Neural cell (in vitro differentiated cells): ENCODE results near the gene PRMT9. TPM values are rescaled to one million over a fixed set of nuclear protein-coding genes. Genes with fewer than 3 reads are reported as not detected.

Source experiments
- H2AFZ ChIP-seq: fragments of 200-600, 300-800 bp; sonication (generic), shearing (Covaris generic); 2 replicates; pipeline ENCODE4 v1.6.0; 2014; ENCODE audit warnings: low read depth, mild to moderate bottlenecking, antibody characterized with exemption, low read length, moderate library complexity
- H3F3A ChIP-seq: fragments of 200-600 bp; shearing (Covaris generic); 2 replicates; pipeline ENCODE4 v1.6.1; 2016; ENCODE audit warnings: mild to moderate bottlenecking, moderate library complexity, mixed read lengths, antibody characterized with exemption, low read length; ENCODE audit not compliant: insufficient read depth, poor library complexity, severe bottlenecking
- H3K27ac ChIP-seq: fragments of 200-600, 300-800 bp; sonication (generic), shearing (Covaris generic); 2 replicates; pipeline ENCODE4 v1.5.1; 2014; ENCODE audit warnings: mild to moderate bottlenecking, low read length, moderate library complexity
- H3K27me3 ChIP-seq: fragments of 300-800, 200-600 bp; sonication (generic), shearing (Covaris generic); 2 replicates; pipeline ENCODE4 v1.6.0; 2014; ENCODE audit warnings: mild to moderate bottlenecking, low read depth, low read length, moderate library complexity; ENCODE audit not compliant: insufficient read depth
- H3K36me3 ChIP-seq: fragments of 300-800, 200-600 bp; sonication (generic), shearing (Covaris generic); 2 replicates; pipeline ENCODE4 v1.5.1; 2014; ENCODE audit warnings: mild to moderate bottlenecking, antibody characterized with exemption, low read length, moderate library complexity; ENCODE audit not compliant: insufficient read depth
- H3K4me2 ChIP-seq: fragments of 300-800, 200-600 bp; sonication (generic), shearing (Covaris generic); 2 replicates; pipeline ENCODE4 v1.6.0; 2014; ENCODE audit warnings: mild to moderate bottlenecking, low read length
- H3K4me3 ChIP-seq: fragments of 300-800, 200-600 bp; sonication (generic), shearing (Covaris generic); 2 replicates; pipeline ENCODE4 v1.5.1; 2014; ENCODE audit warnings: mild to moderate bottlenecking, low read length, moderate library complexity
- H3K79me2 ChIP-seq: fragments of 200-600 bp; shearing (Covaris generic); replicated peaks from 2 replicates; pipeline ENCODE4 v1.6.0; 2014; ENCODE audit warnings: mild to moderate bottlenecking, low read length, moderate library complexity; ENCODE audit not compliant: insufficient read depth
- H3K9ac ChIP-seq: fragments of 300-800, 200-600 bp; sonication (generic), shearing (Covaris generic); 2 replicates; pipeline ENCODE4 v1.6.1; 2016; ENCODE audit warnings: mild to moderate bottlenecking, low read length, mixed read lengths
- H3K9me2 ChIP-seq: fragments of 200-600 bp; shearing (Covaris generic); 2 replicates; pipeline ENCODE4 v1.6.1; 2016; ENCODE audit warnings: mild to moderate bottlenecking, low read length, mixed read lengths; ENCODE audit not compliant: insufficient read depth
- H3K9me3 ChIP-seq: fragments of 200-600, 300-800 bp; sonication (generic), shearing (Covaris generic); 2 replicates; pipeline ENCODE4 v1.6.1; 2016; ENCODE audit warnings: mild to moderate bottlenecking, mixed run types, low read length, moderate library complexity, mixed read lengths
- H4K20me1 ChIP-seq: fragments of 200-600 bp; shearing (Covaris generic); 2 replicates; pipeline ENCODE4 v1.6.1; 2016; ENCODE audit warnings: mild to moderate bottlenecking, mixed run types; ENCODE audit not compliant: insufficient read depth
- EP300 ChIP-seq: fragments of 450-650 bp; conservative IDR thresholded peaks from 2 replicates; pipeline ENCODE4 v1.6.1; 2014; ENCODE audit warnings: antibody characterized with exemption, mild to moderate bottlenecking, moderate library complexity; ENCODE audit not compliant: poor library complexity, severe bottlenecking
- EZH2 ChIP-seq: fragments of 200-600, 300-800 bp; shearing (Covaris generic), sonication (generic); IDR thresholded peaks from 2 replicates; pipeline ENCODE4 v1.6.1; 2014; ENCODE audit warnings: antibody characterized with exemption, low read length, borderline replicate concordance, mild to moderate bottlenecking; ENCODE audit not compliant: insufficient read depth, poor library complexity, severe bottlenecking
- MXI1 ChIP-seq: fragments of 450-650 bp; conservative IDR thresholded peaks from 2 replicates; pipeline ENCODE4 v1.6.1; 2014; ENCODE audit warnings: antibody characterized with exemption, mild to moderate bottlenecking; ENCODE audit not compliant: poor library complexity, severe bottlenecking
- POLR2AphosphoS5 ChIP-seq: IDR thresholded peaks from 2 replicates; pipeline ENCODE4 v1.6.1; 2012
- RAD21 ChIP-seq: fragments of 450-650 bp; conservative IDR thresholded peaks from 2 replicates; pipeline ENCODE4 v1.6.1; 2014; ENCODE audit warnings: antibody characterized with exemption, mild to moderate bottlenecking, moderate library complexity
- SMC3 ChIP-seq: fragments of 450-650 bp; conservative IDR thresholded peaks from 2 replicates; pipeline ENCODE4 v1.6.1; 2014; ENCODE audit warnings: antibody characterized with exemption, mild to moderate bottlenecking, moderate library complexity; ENCODE audit not compliant: poor library complexity
- TAF1 ChIP-seq: IDR thresholded peaks from 2 replicates; pipeline ENCODE4 v1.6.1; 2012; ENCODE audit warnings: low read depth
- polyA plus RNA-seq: library from polyadenylated mRNA; depleted of rRNA; stranded (reverse); fragments of >200 nt; gene quantifications from 2 replicates; pipeline ENCODE4 v1.2.3, GENCODE V29; 2014
- TF ChIP-seq, protein P1 (sequence below): IDR thresholded peaks from 2 replicates; pipeline ENCODE4 v1.6.1; 2012; ENCODE audit warnings: borderline replicate concordance
- TF ChIP-seq, protein P2 (sequence below): fragments of 450-650 bp; IDR thresholded peaks from 2 replicates; pipeline ENCODE4 v1.5.1; 2014; ENCODE audit warnings: antibody characterized with exemption, mild to moderate bottlenecking, moderate library complexity; ENCODE audit not compliant: poor library complexity, severe bottlenecking

Gene PRMT9
- polyA plus RNA-seq, 1 donor from 2014 or later: 23.6 TPM

DNA sequence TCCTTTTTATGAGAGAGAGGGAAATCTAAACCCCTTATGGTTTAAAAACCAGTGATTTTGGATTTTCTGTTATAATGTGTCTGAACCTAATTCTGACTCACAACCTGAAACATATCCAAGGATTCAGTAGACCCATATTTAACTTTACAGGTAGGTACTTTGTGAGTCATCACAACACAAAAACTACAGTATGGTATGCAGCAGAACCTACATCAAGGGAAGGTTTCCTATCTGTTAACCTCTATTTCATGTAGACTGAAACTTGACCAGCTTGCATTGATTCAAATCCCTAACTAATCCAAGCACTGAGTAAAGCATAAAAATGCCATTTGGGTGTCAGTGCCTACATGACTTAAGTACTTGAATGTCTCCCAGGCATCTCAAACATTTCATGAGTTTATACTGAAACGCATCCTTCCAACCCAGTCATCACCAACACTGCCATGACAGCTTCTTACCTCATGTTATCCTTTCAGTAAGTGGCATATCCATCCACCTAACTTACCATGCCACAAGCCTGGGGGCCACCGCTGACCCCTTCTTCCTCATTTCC is 43.6 kb upstream of the PRMT9 start:
- Histone ChIP-seq H3K9ac (no peak overlapping the region), H3K27ac (no peak overlapping the region), H3K9me2 (no peaks in the 10 kb centered on the region), H4K20me1 (no peaks in the 10 kb centered on the region), H3F3A (no peaks in the 10 kb centered on the region), H3K79me2 (no peaks in the 10 kb centered on the region), H3K36me3 (no peaks in the 10 kb centered on the region), H2AFZ (no peak overlapping the region), H3K9me3 (no peaks in the 10 kb centered on the region), H3K4me3 (no peak overlapping the region), H3K4me2 (no peak overlapping the region), H3K27me3 (peaks cover 55% of the 10 kb centered on the region)
- TF ChIP-seq MXI1 (no peak), TAF1 (no peak), POLR2AphosphoS5 (no peak)
- TF ChIP-seq, protein P1, sequence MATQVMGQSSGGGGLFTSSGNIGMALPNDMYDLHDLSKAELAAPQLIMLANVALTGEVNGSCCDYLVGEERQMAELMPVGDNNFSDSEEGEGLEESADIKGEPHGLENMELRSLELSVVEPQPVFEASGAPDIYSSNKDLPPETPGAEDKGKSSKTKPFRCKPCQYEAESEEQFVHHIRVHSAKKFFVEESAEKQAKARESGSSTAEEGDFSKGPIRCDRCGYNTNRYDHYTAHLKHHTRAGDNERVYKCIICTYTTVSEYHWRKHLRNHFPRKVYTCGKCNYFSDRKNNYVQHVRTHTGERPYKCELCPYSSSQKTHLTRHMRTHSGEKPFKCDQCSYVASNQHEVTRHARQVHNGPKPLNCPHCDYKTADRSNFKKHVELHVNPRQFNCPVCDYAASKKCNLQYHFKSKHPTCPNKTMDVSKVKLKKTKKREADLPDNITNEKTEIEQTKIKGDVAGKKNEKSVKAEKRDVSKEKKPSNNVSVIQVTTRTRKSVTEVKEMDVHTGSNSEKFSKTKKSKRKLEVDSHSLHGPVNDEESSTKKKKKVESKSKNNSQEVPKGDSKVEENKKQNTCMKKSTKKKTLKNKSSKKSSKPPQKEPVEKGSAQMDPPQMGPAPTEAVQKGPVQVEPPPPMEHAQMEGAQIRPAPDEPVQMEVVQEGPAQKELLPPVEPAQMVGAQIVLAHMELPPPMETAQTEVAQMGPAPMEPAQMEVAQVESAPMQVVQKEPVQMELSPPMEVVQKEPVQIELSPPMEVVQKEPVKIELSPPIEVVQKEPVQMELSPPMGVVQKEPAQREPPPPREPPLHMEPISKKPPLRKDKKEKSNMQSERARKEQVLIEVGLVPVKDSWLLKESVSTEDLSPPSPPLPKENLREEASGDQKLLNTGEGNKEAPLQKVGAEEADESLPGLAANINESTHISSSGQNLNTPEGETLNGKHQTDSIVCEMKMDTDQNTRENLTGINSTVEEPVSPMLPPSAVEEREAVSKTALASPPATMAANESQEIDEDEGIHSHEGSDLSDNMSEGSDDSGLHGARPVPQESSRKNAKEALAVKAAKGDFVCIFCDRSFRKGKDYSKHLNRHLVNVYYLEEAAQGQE: no peak

DNA sequence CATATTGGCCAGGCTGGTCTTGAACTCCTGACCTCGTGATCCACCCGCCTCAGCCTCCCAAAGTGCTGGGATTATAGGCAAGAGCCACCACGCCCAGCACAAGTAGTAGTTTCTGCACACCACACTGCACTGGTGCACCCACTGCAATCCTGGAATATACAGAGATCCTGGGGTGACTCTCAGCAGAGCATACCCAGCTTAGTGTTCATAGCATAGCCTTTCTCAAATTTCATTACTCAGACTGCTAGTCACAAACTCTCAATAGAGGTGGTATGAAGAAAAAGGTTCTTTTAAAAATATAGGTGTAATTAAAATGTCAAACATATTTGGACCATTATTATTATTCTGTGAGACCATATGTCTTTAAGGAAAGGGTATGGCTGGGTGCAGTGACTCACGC is 41.7 kb upstream of the PRMT9 start:
- Histone ChIP-seq H3K36me3 (no peaks in the 10 kb centered on the region), H3K9me3 (no peaks in the 10 kb centered on the region), H3K27me3 (peaks cover 38% of the 10 kb centered on the region), H3K27ac (no peak overlapping the region), H3K79me2 (no peaks in the 10 kb centered on the region), H3F3A (no peaks in the 10 kb centered on the region), H3K4me3 (no peak overlapping the region), H3K9ac (no peak overlapping the region), H3K4me2 (no peak overlapping the region), H3K9me2 (no peaks in the 10 kb centered on the region), H4K20me1 (no peaks in the 10 kb centered on the region), H2AFZ (no peak overlapping the region)
- TF ChIP-seq RAD21 (no peak), TAF1 (no peak), POLR2AphosphoS5 (no peak), MXI1 (no peak), EZH2 (no peak), EP300 (no peak), SMC3 (no peak)
- TF ChIP-seq, protein P1: no peak
- TF ChIP-seq, protein P2, sequence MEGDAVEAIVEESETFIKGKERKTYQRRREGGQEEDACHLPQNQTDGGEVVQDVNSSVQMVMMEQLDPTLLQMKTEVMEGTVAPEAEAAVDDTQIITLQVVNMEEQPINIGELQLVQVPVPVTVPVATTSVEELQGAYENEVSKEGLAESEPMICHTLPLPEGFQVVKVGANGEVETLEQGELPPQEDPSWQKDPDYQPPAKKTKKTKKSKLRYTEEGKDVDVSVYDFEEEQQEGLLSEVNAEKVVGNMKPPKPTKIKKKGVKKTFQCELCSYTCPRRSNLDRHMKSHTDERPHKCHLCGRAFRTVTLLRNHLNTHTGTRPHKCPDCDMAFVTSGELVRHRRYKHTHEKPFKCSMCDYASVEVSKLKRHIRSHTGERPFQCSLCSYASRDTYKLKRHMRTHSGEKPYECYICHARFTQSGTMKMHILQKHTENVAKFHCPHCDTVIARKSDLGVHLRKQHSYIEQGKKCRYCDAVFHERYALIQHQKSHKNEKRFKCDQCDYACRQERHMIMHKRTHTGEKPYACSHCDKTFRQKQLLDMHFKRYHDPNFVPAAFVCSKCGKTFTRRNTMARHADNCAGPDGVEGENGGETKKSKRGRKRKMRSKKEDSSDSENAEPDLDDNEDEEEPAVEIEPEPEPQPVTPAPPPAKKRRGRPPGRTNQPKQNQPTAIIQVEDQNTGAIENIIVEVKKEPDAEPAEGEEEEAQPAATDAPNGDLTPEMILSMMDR: no peak
